A172 (cell line): ENCODE measurements around the gene COQ8A. TPM values are rescaled to one million over a fixed set of nuclear protein-coding genes. Genes with fewer than 3 reads are reported as not detected.
"Not testable (repeated sequence)": the region's sequence is repeated elsewhere in the genome, so short reads cannot be mapped to it uniquely, and the experiment has no call there.

Source experiments
- DNase-seq: peaks from one replicate; pipeline ENCODE4 v3.0.0-alpha.2; 2015; ENCODE audit warnings: low spot score
- total RNA-seq: library from RNA; depleted of rRNA; stranded (reverse); fragments of >200 nt; shearing (Covaris generic); gene quantifications from 2 replicates; pipeline ENCODE4 v1.2.3, GENCODE V29; 2014

The COQ8A gene
- total RNA-seq, 1 experiment from 2014 or later = 7.9 TPM

DNA sequence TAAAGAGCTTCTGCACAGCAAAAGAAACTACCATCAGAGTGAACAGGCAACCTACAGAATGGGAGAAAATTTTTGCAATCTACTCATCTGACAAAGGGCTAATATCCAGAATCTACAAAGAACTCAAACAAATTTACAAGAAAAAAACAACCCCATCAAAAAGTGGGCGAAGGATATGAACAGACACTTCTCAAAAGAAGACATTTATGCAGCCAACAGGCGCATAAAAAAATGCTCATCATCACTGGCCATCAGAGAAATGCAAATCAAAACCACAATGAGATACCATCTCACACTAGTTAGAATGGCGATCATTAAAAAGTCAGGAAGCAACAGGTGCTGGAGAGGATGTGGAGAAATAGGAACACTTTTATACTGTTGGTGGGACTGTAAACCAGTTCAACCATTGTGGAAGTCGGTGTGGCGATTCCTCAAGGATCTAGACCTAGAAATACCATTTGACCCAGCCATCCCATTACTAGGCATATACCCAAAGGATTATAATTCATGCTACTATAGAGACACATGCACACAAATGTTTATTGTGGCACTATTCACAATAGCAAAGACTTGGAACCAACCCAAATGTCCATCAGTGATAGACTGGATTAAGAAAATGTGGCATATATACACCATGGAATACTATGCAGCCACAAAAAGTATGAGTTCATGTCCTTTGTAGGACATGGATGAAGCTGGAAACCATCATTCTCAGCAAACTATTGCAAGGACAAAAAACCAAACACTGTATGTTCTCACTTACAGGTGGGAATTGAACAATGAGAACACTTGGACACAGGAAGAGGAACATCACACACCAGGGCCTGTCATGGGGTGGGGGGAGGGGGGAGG is 10.6 kb upstream of the COQ8A start:
- not testable (repeated sequence) for DNase-seq

DNA sequence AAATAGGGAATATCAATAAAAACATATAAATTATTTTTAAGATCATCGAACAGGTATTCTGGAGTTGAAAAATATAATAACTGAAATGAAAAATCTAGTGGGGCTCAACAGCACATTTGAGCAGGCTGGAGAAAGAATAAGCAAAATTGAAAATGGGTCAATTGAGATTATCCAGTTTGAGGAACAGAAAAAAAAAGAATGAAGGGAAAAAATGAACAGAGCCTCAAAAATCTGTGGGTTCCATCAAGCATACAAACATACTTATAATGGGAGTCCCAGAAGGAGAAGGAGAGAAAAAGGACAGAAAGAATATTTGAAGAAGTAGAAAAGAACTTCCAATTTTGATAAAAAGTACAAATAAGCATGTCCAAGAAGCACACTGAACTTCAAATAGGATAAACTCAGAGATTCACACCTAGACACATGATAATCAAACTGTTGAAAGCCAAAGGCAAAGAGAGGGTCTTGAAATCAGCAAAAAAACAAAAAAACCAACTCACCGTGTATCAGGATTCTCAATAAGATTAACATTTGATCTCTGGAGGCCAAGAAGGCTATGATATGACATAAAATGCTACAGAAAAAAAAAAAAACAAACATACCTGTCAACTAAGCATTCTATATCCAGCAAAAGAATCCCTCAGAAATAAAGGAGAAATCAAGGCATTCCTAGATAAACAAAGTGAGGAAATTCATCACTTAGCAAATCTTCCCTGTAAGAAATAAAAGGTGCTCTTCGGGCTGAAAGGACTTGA is 5.4 kb upstream of the COQ8A start:
- DNase-seq = no peak

GRCh38 chr1:226937940-226938725 is 2.0 kb upstream of the COQ8A start:
- DNase-seq = no peak

DNA sequence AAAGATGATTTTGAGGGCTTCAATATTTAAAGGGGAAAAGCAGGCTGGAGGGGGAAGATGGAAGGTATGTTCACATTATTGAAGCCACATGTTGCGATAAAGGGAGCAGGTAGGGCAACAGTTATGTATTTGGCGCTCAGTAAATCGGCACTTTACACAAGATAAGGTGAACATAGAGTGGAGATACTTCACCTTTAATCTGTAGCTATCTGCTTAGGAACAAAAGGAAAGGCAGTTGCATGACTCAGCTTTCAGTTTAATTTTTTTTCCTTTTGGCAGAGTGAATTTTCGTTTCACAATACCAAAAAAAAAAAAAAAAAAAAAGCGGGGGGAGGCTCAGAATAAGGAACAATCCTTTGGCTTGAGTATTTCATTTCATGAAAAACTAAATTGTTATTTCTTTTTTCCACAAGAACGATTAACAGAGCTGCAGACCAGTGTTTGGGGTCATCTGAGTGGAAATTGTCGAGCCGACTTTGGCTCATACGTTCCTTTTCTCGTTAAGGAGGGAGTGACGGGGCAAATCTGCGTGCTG is 1.1 kb upstream of the COQ8A start:
- peak; percentile 47 for DNase-seq

DNA sequence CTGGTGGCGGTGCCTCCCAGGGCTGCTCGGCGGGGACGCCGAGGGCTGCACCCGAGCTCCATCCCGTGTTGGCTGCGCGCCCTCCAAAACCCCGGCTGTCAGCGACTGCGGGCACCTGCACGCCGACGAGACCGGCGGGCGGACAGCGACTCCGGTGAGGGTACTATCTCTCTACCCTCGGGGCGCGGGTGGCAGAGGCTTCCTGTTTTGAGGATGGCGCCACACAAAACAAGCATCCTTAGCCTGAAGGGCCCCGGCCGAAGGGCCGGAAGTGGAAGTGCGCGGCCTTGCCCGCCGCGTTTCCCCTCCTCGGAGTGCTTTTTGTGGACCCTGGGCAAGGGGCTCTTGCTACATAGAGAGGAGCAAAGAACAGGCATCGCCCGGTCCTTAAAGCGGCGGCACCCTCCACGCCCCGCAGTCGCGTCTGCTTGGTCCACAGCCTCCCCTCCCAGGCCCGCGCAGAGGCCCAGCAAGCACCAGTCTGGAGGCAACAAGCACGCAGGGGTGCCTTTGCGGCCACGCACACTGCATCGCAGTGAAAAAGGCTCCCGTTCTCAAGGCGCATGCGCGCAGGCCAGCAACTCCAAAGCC is 561 bp upstream of the COQ8A start:
- no peak for DNase-seq

- no peak for DNase-seq
Measured at GRCh38 chr1:226940806-226941067, 643 bp downstream of the COQ8A start.

DNA sequence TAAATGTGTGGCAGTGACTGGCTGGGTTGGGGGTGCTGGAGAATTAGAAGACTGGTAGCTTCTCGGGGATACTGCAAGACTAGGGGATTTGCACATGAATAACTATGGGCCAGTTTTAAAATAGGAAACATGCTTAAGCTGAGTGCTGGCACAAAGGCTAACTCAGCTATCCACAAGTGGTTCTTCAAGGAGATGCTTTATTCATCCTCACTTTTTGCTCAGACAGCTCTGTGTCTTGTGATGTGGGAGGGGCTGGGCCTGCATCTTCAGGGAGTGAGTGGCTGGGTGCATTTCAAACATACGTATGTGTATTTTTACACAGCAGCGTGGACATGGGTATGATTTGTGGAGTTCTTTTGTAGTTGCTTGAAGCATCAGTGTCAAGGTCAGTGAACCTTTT is 2.3 kb downstream of the COQ8A start:
- DNase-seq = no peak

GRCh38 chr1:226943156-226943555 is 3.1 kb downstream of the COQ8A start:
- no peak for DNase-seq

- DNase-seq = no peak
Measured at GRCh38 chr1:226943927-226944326, 3.8 kb downstream of the COQ8A start.

- DNase-seq = no peak
Measured at GRCh38 chr1:226945106-226945857, 5.2 kb downstream of the COQ8A start.

DNA sequence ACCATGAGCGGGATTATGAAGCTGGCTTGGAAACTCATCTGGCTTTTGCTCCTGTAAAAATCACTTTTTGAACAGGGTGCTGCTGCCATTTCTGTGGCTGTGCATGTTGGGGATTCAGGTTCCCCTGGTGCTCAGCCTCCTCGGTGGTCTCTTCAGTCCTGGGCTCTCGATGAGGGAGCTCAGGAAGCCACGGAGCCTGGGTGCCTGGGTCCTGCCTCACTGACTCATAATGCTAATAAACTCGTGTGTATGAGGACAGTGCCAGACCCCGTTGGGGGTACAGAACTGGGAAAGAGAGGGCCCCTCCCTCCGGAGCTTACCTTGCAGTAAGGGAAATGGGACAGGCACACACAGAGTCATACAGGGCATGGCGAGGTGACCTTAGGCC is 5.8 kb downstream of the COQ8A start:
- DNase-seq = no peak

- DNase-seq = no peak
Measured at GRCh38 chr1:226946285-226946684, 6.2 kb downstream of the COQ8A start.

DNA sequence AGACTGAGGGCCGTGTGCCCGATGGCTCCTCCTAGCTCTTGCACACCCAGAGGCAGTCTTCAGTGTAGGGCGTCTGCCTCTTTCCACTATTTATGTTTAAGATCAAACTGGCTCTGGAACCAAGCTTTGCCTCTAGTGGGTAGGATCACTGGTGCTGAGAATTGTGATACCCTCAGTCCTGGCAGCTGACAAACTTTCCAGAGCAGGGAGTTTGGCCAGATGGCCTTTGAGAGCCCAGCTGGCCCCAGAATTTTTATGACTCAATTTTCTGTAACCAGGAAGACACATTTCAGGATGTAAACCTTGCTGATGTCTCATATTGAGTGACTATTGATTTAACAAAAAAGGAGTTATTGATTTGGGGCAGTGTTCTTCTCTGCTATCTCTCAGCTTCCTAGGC is 6.7 kb downstream of the COQ8A start:
- no peak for DNase-seq

GRCh38 chr1:226948051-226948450 is 8.0 kb downstream of the COQ8A start:
- no peak for DNase-seq

DNA sequence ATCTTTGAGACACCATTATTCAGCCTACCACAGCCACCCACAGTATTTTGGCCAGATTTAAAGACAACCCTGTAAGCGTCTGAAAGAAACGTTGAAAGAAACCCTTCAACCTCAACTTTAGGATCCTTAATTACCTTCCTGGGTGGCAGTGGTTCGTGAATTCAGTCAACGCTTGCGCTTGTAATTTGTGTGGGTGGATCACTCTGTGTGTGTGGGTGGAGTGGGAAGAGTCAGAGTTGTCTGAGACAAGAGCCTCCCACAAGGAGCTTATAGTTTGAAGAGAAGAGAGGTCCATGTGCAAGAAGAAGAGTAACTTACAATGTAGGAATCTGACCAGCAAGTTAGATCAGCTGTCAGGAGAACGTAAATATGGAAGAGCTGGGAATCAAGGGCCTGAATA is 8.4 kb downstream of the COQ8A start:
- DNase-seq = no peak

- no peak for DNase-seq
Measured at GRCh38 chr1:226948996-226949395, 8.9 kb downstream of the COQ8A start.

- no peak for DNase-seq
Measured at GRCh38 chr1:226949401-226949800, 9.3 kb downstream of the COQ8A start.

- DNase-seq = no peak
Measured at GRCh38 chr1:226950316-226950715, 10.2 kb downstream of the COQ8A start.

- DNase-seq = no peak
Measured at GRCh38 chr1:226950871-226951270, 10.8 kb downstream of the COQ8A start.

GRCh38 chr1:226951286-226952117 is 11.4 kb downstream of the COQ8A start:
- DNase-seq = no peak

- DNase-seq = no peak
Measured at GRCh38 chr1:226952118-226952441, 12.0 kb downstream of the COQ8A start.
